Psoas muscle (tissue), 8 donors: ENCODE measurements around the gene TAOK3. TPM values are rescaled to one million over a fixed set of nuclear protein-coding genes. Genes with fewer than 3 reads are reported as not detected.
A peak's percentile ranks its signal among the peaks of the same experiment; 100 is the strongest.

ENCODE experiments used
- ATAC-seq, 4 donors: fragments of 200-7000 bp; cut with Tn5 transposase; one replicate each; pipeline ENCODE4 v1.9.1; 2020; ENCODE audit warnings: moderate library complexity in 3 of 4, mild to moderate bottlenecking in 2 of 4
- DNase-seq, 2 donors: peaks; one replicate each; pipeline ENCODE4 v3.0.0-alpha.2; 2020
- H3K27ac ChIP-seq: fragments of 200-600 bp; one replicate; pipeline ENCODE4 v1.8.0; 2022
- H3K27me3 ChIP-seq, 3 donors: fragments of 200-600 bp in 1 of 3; one replicate each; pipeline versions ENCODE4 v1.6.1 to v1.8.0; 2013 to 2022; ENCODE audit warnings: low read length in 2 of 3, mild to moderate bottlenecking in 2 of 3, moderate library complexity in 1 of 3; ENCODE audit not compliant: insufficient read depth in 3 of 3
- H3K36me3 ChIP-seq, 2 donors: fragments of 200-600 bp in 1 of 2; one replicate each; pipeline versions ENCODE4 v1.6.1 to v1.8.0; 2013 to 2022; ENCODE audit warnings: low read depth in 1 of 2, mild to moderate bottlenecking in 1 of 2, moderate library complexity in 1 of 2; ENCODE audit not compliant: insufficient read depth in 1 of 2
- H3K4me1 ChIP-seq: fragments of 200-600 bp; one replicate; pipeline ENCODE4 v1.8.0; 2022
- H3K4me3 ChIP-seq: fragments of 200-600 bp; one replicate; pipeline ENCODE4 v1.8.0; 2022; ENCODE audit warnings: mild to moderate bottlenecking
- H3K9me3 ChIP-seq: fragments of 200-600 bp; one replicate; pipeline ENCODE4 v1.8.0; 2022
- WGBS, 3 donors: extraction: QIAGEN DNeasy Blood & Tissue Kit; methylation state at CpG; one replicate each; pipeline versions ENCODE4 v1.1.6 to v1.1.7; 2013; 5-methylcytosine and 5-hydroxymethylcytosine counted together
- intact Hi-C, 2 donors: fragments of 100-400 bp; cut with DNase I; formaldehyde crosslinking; loops; one replicate each; pipeline versions ENCODE4 v1.11.0 to v1.14.2; 2022
- polyA plus RNA-seq, 3 donors: library from polyadenylated mRNA; stranded (reverse); fragments of 200-250 nt; gene quantifications; one replicate each; pipeline ENCODE4 v1.2.3, GENCODE V29; 2013
- total RNA-seq, 4 donors: library from RNA; stranded (reverse); fragmentation: NEBNext Ultra II Directional in 2 of 4; extraction: Animal tissue kit (Norgen Biotek cat#: 25700) in 2 of 4; gene quantifications; one replicate each; pipeline versions ENCODE4 v1.2.1 to v1.2.4, GENCODE V29; 2021 to 2023
- TF ChIP-seq, protein P1 (sequence below): fragments of 200-600 bp; IDR thresholded peaks from one replicate; pipeline ENCODE4 v1.8.0; 2022; ENCODE audit warnings: antibody characterized with exemption
- donor health status: healthy with polysubstance abuse.
- donor health status: DM: no; HTN: no; CAD: no; lungs with moderate emphysema.
- donor health status: Bipolar disorder and iron deficiency.
- donor health status: healthy.
- donor health status: DM: yes; HTN: yes; CAD: no.
- donor health status: DM: no; HTN: no; CAD: no.
- donor health status: DM: no; HTN: no; CAD: no.
- donor health status: DM: yes; HTN: yes; CAD: no.

The TAOK3 gene
- total and polyA plus RNA-seq, 7 donors, result 6.5 to 22.2 (median 18.2) TPM

DNA sequence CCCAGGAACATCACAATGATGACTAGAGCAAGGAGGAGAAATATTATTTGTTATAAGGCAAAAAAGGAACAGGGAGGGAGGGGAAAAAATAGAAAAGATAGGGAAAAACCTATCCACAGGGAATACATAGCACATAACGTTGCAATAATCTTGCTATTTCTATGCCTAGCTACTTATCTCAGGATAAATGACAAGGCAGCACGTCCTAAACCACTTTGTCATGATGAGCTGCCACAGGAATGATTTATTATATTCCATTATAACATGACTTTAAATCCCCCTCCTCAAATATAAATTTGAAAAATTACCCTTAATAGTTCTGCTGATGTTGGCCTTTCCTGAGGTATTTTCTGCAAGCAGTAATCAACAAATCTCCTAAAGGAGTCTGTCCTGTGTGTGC lies 160.1 kb downstream of the TAOK3 start:
- WGBS, 3 donors, result 89 to 91% (median 90%) methylated on average over 2 of the region's 2 CpGs
- no peak for ATAC-seq
- Histone ChIP-seq H3K27me3 (no peaks in the 10 kb centered on the region), H3K4me1 (no peaks in the 10 kb centered on the region), H3K9me3 (no peaks in the 10 kb centered on the region), H3K4me3 (no peak overlapping the region), H3K36me3 (peaks cover 2 to 36% of the 10 kb centered on the region in 2 donors), H3K27ac (no peak overlapping the region)
- intact Hi-C loops, result no loop called here
- no peak for DNase-seq
- TF ChIP-seq, protein P1, sequence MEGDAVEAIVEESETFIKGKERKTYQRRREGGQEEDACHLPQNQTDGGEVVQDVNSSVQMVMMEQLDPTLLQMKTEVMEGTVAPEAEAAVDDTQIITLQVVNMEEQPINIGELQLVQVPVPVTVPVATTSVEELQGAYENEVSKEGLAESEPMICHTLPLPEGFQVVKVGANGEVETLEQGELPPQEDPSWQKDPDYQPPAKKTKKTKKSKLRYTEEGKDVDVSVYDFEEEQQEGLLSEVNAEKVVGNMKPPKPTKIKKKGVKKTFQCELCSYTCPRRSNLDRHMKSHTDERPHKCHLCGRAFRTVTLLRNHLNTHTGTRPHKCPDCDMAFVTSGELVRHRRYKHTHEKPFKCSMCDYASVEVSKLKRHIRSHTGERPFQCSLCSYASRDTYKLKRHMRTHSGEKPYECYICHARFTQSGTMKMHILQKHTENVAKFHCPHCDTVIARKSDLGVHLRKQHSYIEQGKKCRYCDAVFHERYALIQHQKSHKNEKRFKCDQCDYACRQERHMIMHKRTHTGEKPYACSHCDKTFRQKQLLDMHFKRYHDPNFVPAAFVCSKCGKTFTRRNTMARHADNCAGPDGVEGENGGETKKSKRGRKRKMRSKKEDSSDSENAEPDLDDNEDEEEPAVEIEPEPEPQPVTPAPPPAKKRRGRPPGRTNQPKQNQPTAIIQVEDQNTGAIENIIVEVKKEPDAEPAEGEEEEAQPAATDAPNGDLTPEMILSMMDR, result no peak

DNA sequence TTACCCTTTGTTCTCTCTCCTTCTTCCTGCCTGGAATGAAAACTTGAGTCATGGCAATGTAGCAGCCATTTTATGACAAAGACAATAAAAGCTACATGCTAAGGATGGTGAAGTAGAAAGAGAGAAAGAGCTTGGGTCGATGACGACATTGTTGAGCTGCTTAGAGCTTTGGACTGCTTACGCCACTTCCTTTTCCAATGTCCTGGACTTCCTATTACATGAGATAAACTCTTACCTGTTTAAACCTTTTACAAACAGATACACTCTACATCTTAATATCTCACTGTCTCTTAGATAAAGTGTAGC lies 166.6 kb downstream of the TAOK3 start:
- DNase-seq, result no peak
- Histone ChIP-seq H3K27me3 (no peaks in the 10 kb centered on the region), H3K4me3 (no peak overlapping the region), H3K4me1 (no peaks in the 10 kb centered on the region), H3K9me3 (no peaks in the 10 kb centered on the region), H3K27ac (no peak overlapping the region), H3K36me3 (peaks cover 0 to 21% of the 10 kb centered on the region in 2 donors)
- 83 to 88% (median 87%) methylated on average over 3 of the region's 3 CpGs for WGBS, 3 donors
- TF ChIP-seq, protein P1, result no peak
- intact Hi-C loops, result no loop called here
- ATAC-seq, result no peak

DNA sequence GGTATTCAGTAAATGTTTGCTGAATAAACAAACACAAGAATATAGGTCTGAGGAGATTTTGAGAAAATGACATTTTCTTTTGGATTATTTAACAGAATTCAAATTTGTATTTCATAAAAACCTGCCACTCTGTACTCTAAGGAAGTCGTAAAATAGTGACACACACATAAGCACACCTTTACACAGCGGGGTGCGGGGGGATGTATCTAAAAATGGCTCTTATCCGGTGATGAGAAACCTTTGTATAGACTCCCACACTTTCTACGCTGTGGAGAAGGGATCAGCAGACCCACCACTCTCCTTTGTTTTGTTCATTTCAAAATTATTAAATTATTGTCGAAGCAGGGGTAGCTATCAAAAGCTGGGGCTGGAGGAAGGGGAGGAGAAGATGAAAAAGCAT lies 178.7 kb downstream of the TAOK3 start:
- no peak for ATAC-seq
- DNase-seq, result no peak
- intact Hi-C loops, result no loop called here
- 92 to 94% (median 92%) methylated on average over 6 of the region's 6 CpGs for WGBS, 3 donors
- TF ChIP-seq, protein P1, result no peak
- Histone ChIP-seq H3K4me3 (no peak overlapping the region), H3K9me3 (no peaks in the 10 kb centered on the region), H3K27me3 (no peaks in the 10 kb centered on the region), H3K36me3 (peaks cover 3 to 33% of the 10 kb centered on the region in 2 donors), H3K4me1 (peaks cover 10% of the 10 kb centered on the region), H3K27ac (no peak overlapping the region)

- intact Hi-C loops, result no loop called here
- H3K9me3 ChIP-seq, result no peaks in the 10 kb centered on the region
- ATAC-seq, result no peak
Observed at GRCh38 chr12:118193477-118193876, 179.2 kb downstream of the TAOK3 start.

DNA sequence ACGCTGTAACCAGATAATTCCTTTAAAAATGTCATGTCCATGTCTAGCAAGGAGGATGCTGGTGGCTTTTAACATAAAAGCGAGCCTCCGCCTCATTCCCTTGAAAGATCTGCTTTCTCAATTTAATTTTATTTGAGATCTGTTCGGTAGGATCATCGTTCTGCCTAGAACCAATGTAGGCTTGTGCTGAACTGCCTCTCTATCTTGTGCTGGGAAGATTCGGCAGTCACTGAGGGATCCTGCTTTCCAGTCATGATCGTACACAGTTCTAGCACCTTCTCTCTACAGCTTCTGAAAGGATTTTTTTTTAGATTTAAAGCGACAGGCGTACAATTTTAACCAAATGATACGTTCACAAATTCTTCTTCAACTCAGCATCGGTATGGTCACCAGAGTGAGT lies 182.4 kb downstream of the TAOK3 start:
- H3K4me3 ChIP-seq, result peak overlapping the region; percentile 62
- H3K36me3 ChIP-seq, result peaks cover 0 to 3% of the 10 kb centered on the region in 2 donors
- ATAC-seq, result peak; percentile 49 to 73 (median 63)
- no peaks in the 10 kb centered on the region for H3K27me3 ChIP-seq
- peak overlapping the region; percentile 58 for H3K27ac ChIP-seq
- WGBS, 3 donors, result 14 to 28% (median 19%) methylated on average over 11 of the region's 11 CpGs
- TF ChIP-seq, protein P1, result no peak
- intact Hi-C loops, result no loop called here
- no peak for DNase-seq
- peaks cover 36% of the 10 kb centered on the region for H3K4me1 ChIP-seq
- H3K9me3 ChIP-seq, result no peaks in the 10 kb centered on the region

More at GRCh38 chr12:118193477-118193876, 179.2 kb downstream of the TAOK3 start:
- DNase-seq, result no peak
- WGBS, 3 donors, result 56 to 88% (median 64%) methylated on average over 5 of the region's 5 CpGs
- Histone ChIP-seq H3K4me1 (peaks cover 15% of the 10 kb centered on the region), H3K4me3 (no peak overlapping the region), H3K27ac (no peak overlapping the region), H3K36me3 (peaks cover 0 to 28% of the 10 kb centered on the region in 2 donors), H3K27me3 (no peaks in the 10 kb centered on the region)
- TF ChIP-seq, protein P1, result no peak
